ENCODE data around the gene ROR2. TPM values are rescaled to one million over a fixed set of nuclear protein-coding genes. Genes with fewer than 3 reads are reported as not detected.

The ROR2 gene
- total and polyA plus RNA-seq, 2 of the 13 experiments (the other 11 are each of a cell fraction or from before 2014, with no cell fraction given) = not detected

GRCh38 chr9:91698266-91698665, 251.8 kb downstream of the ROR2 start:
- ATAC-seq (no peak), DNase-seq (ENCODE audit: low spot score) (no peak), FAIRE-seq (no peak)
- Histone ChIP-seq H3K79me2 (ENCODE audit: insufficient read depth, low read length) (no peaks in the 10 kb centered on the region), H3K4me1 (ENCODE audit: insufficient read depth, low read length) (no peaks in the 10 kb centered on the region), H4K20me1 (ENCODE audit: insufficient read depth, low read length) (no peaks in the 10 kb centered on the region), H3K4me3 (replicated peaks in 1 of 3; ENCODE audit: insufficient read depth in 1 of 3, low read depth in 2 of 3, low read length in 3 of 3) (no peak overlapping the region), H2AFZ (ENCODE audit: low read length) (no peak overlapping the region), H3K36me3 (replicated peaks in 1 of 2; ENCODE audit: control insufficient read depth in 1 of 2, insufficient read depth in 2 of 2, low read length in 2 of 2) (no peaks in the 10 kb centered on the region), H3K9ac (ENCODE audit: insufficient read depth, low read depth, low read length) (no peak overlapping the region), H3K4me2 (ENCODE audit: low read depth, low read length) (no peak overlapping the region), H3K27ac (ENCODE audit: extremely low read length, insufficient read depth, low read length) (no peak overlapping the region), H3K9me3 (ENCODE audit: low read length) (no peaks in the 10 kb centered on the region), H3K27me3 (ENCODE audit: control insufficient read depth in 1 of 2, insufficient read depth in 2 of 2, low read length in 2 of 2) (peaks cover 1 to 6% of the 10 kb centered on the region in 2 experiments; a peak in 1 of 5 replicates)
- in situ Hi-C loops (cut with HindIII; ENCODE audit: extremely low pct_ligation_motif_present, low pct_unique_long_range_greater_than_20kb) (no loop called here), intact Hi-C loops (cut with micrococcal nuclease; ENCODE audit: unreplicated experiment) (no loop called here)
- WGBS (ENCODE audit: low lambda C conversion rate) = 18% methylated on average over 3 of the region's 3 CpGs
- ChIA-PET CTCF (ENCODE audit: low intra/inter-chr PET ratio, low total read pairs) (no interaction called here), POLR2A (no interaction called here)
- TF ChIP-seq THRA (CRISPR knock-in tag; IDR thresholded peaks at IDR 0.05; ENCODE audit: borderline replicate concordance) = no peak
- TF ChIP-seq ZNF205 (CRISPR knock-in tag; IDR thresholded peaks at IDR 0.05) = no peak
- TF ChIP-seq ZNF180 (CRISPR knock-in tag; IDR thresholded peaks at IDR 0.05; ENCODE audit: borderline replicate concordance, low read depth) = no peak
- TF ChIP-seq USF2 (IDR thresholded peaks at IDR 0.05; ENCODE audit: low read depth, low read length) = no peak
- no peak for TF ChIP-seq USF2 (CRISPR knock-in tag; IDR thresholded peaks at IDR 0.05; ENCODE audit: borderline replicate concordance)
- TF ChIP-seq ZNF510 (CRISPR knock-in tag; IDR thresholded peaks at IDR 0.05; ENCODE audit: low read depth) = no peak
- no peak for TF ChIP-seq EP300 (IDR thresholded peaks at IDR 0.05; ENCODE audit: low read depth in 2 of 2, low read length in 2 of 2)
- TF ChIP-seq EP300 (CRISPR knock-in tag; IDR thresholded peaks at IDR 0.05; ENCODE audit: borderline replicate concordance) = no peak
- no peak for TF ChIP-seq AHR (CRISPR knock-in tag; IDR thresholded peaks at IDR 0.05)
- TF ChIP-seq ZFP62 (CRISPR knock-in tag; IDR thresholded peaks at IDR 0.05) = no peak
- no peak for TF ChIP-seq MAZ (IDR thresholded peaks at IDR 0.05; ENCODE audit: borderline replicate concordance, low read depth, low read length)
- TF ChIP-seq MAZ (CRISPR knock-in tag; IDR thresholded peaks at IDR 0.05; ENCODE audit: low read depth) = no peak
- no peak for TF ChIP-seq ZBTB20 (CRISPR knock-in tag; IDR thresholded peaks at IDR 0.05; ENCODE audit: borderline replicate concordance, low read depth)
- BruUV-seq (replicated peaks) = no TSS peak
